ENCODE data around the gene GRAMD4.
"Not testable (repeated sequence)": the region's sequence is repeated elsewhere in the genome, so short reads cannot be mapped to it uniquely, and the experiment has no call there.

The GRAMD4 gene

GRCh38 chr22:46639843-46640242 is 19.7 kb downstream of the GRAMD4 start:
- DNase-seq = no peak

- no peak for DNase-seq
These were observed 20.3 kb downstream of the GRAMD4 start for GRCh38 chr22:46640293-46641055.

- no peak for DNase-seq
These were observed 21.7 kb downstream of the GRAMD4 start for GRCh38 chr22:46641811-46642266.

- not testable (repeated sequence) for DNase-seq
These were observed 22.8 kb downstream of the GRAMD4 start for GRCh38 chr22:46642840-46643480.

GRCh38 chr22:46646531-46647215 is 26.5 kb downstream of the GRAMD4 start:
- peak; percentile 19 for DNase-seq

GRCh38 chr22:46648225-46648820 is 28.1 kb downstream of the GRAMD4 start:
- not testable (repeated sequence) for DNase-seq

- no peak for DNase-seq
These were observed 29.2 kb downstream of the GRAMD4 start for GRCh38 chr22:46649141-46650077.

GRCh38 chr22:46650078-46650810 is 30.1 kb downstream of the GRAMD4 start:
- no peak for DNase-seq

GRCh38 chr22:46651316-46651715 is 31.1 kb downstream of the GRAMD4 start:
- no peak for DNase-seq

- DNase-seq = no peak
These were observed 32.1 kb downstream of the GRAMD4 start for GRCh38 chr22:46652081-46652846.

- no peak for DNase-seq
These were observed 32.7 kb downstream of the GRAMD4 start for GRCh38 chr22:46652847-46653331.

- DNase-seq = no peak
These were observed 33.4 kb downstream of the GRAMD4 start for GRCh38 chr22:46653596-46653995.

- DNase-seq = no peak
These were observed 34.2 kb downstream of the GRAMD4 start for GRCh38 chr22:46654426-46654825.

GRCh38 chr22:46654927-46655595 is 34.9 kb downstream of the GRAMD4 start:
- DNase-seq = no peak

- DNase-seq = no peak
These were observed 35.8 kb downstream of the GRAMD4 start for GRCh38 chr22:46655861-46656608.

- no peak for DNase-seq
These were observed 36.9 kb downstream of the GRAMD4 start for GRCh38 chr22:46656856-46657654.

GRCh38 chr22:46657655-46657953 is 37.4 kb downstream of the GRAMD4 start:
- DNase-seq = no peak
